SK-N-SH treated with all-trans-retinoic acid at 6 μM for 48 hours (cell line): ENCODE measurements around the gene ENPP7.

Experiments used
- ATAC-seq: fragments of 200-7000 bp; cut with Tn5 transposase; 3 replicates; pipeline ENCODE4 v1.9.1; 2020; ENCODE audit warnings: mild to moderate bottlenecking, moderate library complexity
- ARNTL ChIP-seq: fragments of 450-650 bp; formaldehyde crosslinking; IDR thresholded peaks from 2 replicates; pipeline ENCODE4 v1.5.0; 2020; ENCODE audit warnings: low read depth, mild to moderate bottlenecking, moderate library complexity, borderline replicate concordance
- CSDC2 ChIP-seq: fragments of 250-450 bp; sonication (Bioruptor Pico); IDR thresholded peaks from 2 replicates; pipeline ENCODE4 v1.5.0; 2020; ENCODE audit warnings: mild to moderate bottlenecking, moderate library complexity
- ESRRG ChIP-seq: fragments of 250-450 bp; sonication (Bioruptor Pico); IDR thresholded peaks from 2 replicates; pipeline ENCODE4 v1.6.1; 2021; ENCODE audit warnings: mild to moderate bottlenecking
- GLIS3 ChIP-seq: fragments of 250-450 bp; sonication (Bioruptor Pico); IDR thresholded peaks from 2 replicates; pipeline ENCODE4 v1.5.0; 2020; ENCODE audit warnings: mild to moderate bottlenecking, moderate library complexity
- ISL1 ChIP-seq: fragments of 250-450 bp; sonication (Bioruptor Pico); IDR thresholded peaks from 2 replicates; pipeline ENCODE4 v2.1.2; 2022; ENCODE audit warnings: mild to moderate bottlenecking, moderate library complexity
- OSR1 ChIP-seq: fragments of 250-450 bp; sonication (Bioruptor Pico); IDR thresholded peaks from 2 replicates; pipeline ENCODE4 v1.8.0; 2022; ENCODE audit warnings: moderate library complexity, mild to moderate bottlenecking, inconsistent platforms
- PPARA ChIP-seq: fragments of 250-450 bp; sonication (Bioruptor Pico); IDR thresholded peaks from 2 replicates; pipeline ENCODE4 v1.5.0; 2020; ENCODE audit warnings: mild to moderate bottlenecking, borderline replicate concordance
- RARB ChIP-seq: fragments of 250-450 bp; sonication (Bioruptor Pico); IDR thresholded peaks from 2 replicates; pipeline ENCODE4 v1.8.0; 2021; ENCODE audit warnings: mild to moderate bottlenecking, moderate library complexity
- SNAI2 ChIP-seq: fragments of 250-450 bp; sonication (Bioruptor Pico); IDR thresholded peaks from 2 replicates; pipeline ENCODE4 v1.5.0; 2020; ENCODE audit warnings: mild to moderate bottlenecking, moderate library complexity
- TCF4 ChIP-seq: fragments of 250-450 bp; sonication (Bioruptor Pico); IDR thresholded peaks from 2 replicates; pipeline ENCODE4 v1.8.0; 2021; ENCODE audit warnings: mild to moderate bottlenecking, moderate library complexity, borderline replicate concordance
- TOX ChIP-seq: fragments of 250-450 bp; sonication (Bioruptor Pico); IDR thresholded peaks from 2 replicates; pipeline ENCODE4 v1.8.0; 2021; ENCODE audit warnings: mild to moderate bottlenecking, moderate library complexity, borderline replicate concordance
- ZC3H10 ChIP-seq: fragments of 250-450 bp; sonication (Bioruptor Pico); IDR thresholded peaks from 2 replicates; pipeline ENCODE4 v1.5.1; 2021; ENCODE audit warnings: mild to moderate bottlenecking, moderate library complexity
- ZFP3 ChIP-seq: fragments of 250-450 bp; sonication (Bioruptor Pico); IDR thresholded peaks from 2 replicates; pipeline ENCODE4 v1.5.0; 2020; ENCODE audit warnings: mild to moderate bottlenecking, moderate library complexity
- ZFP30 ChIP-seq: fragments of 450-650 bp; formaldehyde crosslinking; IDR thresholded peaks from 2 replicates; pipeline ENCODE4 v1.5.0; 2022; ENCODE audit warnings: mild to moderate bottlenecking, moderate library complexity
- ZNF565 ChIP-seq: fragments of 450-650 bp; formaldehyde crosslinking; conservative IDR thresholded peaks from 2 replicates; pipeline ENCODE4 v1.5.0; 2020; ENCODE audit warnings: low read depth, mild to moderate bottlenecking, moderate library complexity
- ZNF70 ChIP-seq: fragments of 450-650 bp; formaldehyde crosslinking; IDR thresholded peaks from 2 replicates; pipeline ENCODE4 v1.5.0; 2020; ENCODE audit warnings: mild to moderate bottlenecking, moderate library complexity
- ZNF8 ChIP-seq: fragments of 450-650 bp; formaldehyde crosslinking; IDR thresholded peaks from 2 replicates; pipeline ENCODE4 v1.5.0; 2020; ENCODE audit warnings: mild to moderate bottlenecking, moderate library complexity
- TF ChIP-seq, protein P1 (sequence below): fragments of 250-450 bp; sonication (Bioruptor Pico); IDR thresholded peaks from 2 replicates; pipeline ENCODE4 v1.5.1; 2020; ENCODE audit warnings: low read depth, mild to moderate bottlenecking, moderate library complexity
- TF ChIP-seq, protein P2 (sequence below): fragments of 250-450 bp; sonication (Bioruptor Pico); IDR thresholded peaks from 2 replicates; pipeline ENCODE4 v1.5.0; 2020; ENCODE audit warnings: mild to moderate bottlenecking, moderate library complexity
- TF ChIP-seq, protein P3 (sequence below): fragments of 250-450 bp; sonication (Bioruptor Pico); IDR thresholded peaks from 2 replicates; pipeline ENCODE4 v1.8.0; 2021; ENCODE audit warnings: low read depth, mild to moderate bottlenecking, moderate library complexity, borderline replicate concordance
- TF ChIP-seq, protein P4 (sequence below): fragments of 250-450 bp; sonication (Bioruptor Pico); IDR thresholded peaks from 2 replicates; pipeline ENCODE4 v1.5.1; 2021; ENCODE audit warnings: mild to moderate bottlenecking, moderate library complexity
- TF ChIP-seq, protein P5 (sequence below): fragments of 250-450 bp; sonication (Bioruptor Pico); IDR thresholded peaks from 2 replicates; pipeline ENCODE4 v1.8.0; 2020; ENCODE audit warnings: mild to moderate bottlenecking, moderate library complexity, borderline replicate concordance

ENPP7 gene

DNA sequence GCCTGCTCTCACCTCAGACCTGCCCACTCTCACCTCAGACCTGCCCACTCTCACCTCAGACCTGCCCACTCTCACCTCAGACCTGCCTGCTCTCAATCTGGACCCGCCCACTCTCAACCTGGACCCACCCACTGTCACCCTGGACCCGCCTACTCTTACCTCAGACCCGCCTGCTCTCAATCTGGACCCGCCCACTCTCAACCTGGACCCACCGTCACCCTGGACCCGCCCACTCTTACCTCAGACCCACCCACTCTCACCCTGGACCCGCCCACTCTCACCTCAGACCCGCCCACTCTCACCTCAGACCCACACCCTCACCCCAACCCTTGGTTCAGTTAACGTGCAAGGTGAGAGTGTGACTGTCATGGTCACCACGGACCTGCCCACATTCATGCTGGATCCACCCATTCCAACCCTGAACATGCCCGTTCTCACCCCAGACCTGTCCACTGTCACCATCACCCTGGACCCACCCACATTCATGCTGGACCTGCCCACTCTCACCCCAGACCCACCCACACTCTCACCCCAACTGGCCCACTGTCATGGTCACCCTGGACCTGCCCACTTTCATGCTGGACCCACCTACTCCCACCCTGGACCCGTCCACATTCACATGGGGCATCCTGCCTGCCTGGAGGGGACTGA is 31.2 kb upstream of the ENPP7 start:
- ATAC-seq: no peak
- TF ChIP-seq, protein P1, sequence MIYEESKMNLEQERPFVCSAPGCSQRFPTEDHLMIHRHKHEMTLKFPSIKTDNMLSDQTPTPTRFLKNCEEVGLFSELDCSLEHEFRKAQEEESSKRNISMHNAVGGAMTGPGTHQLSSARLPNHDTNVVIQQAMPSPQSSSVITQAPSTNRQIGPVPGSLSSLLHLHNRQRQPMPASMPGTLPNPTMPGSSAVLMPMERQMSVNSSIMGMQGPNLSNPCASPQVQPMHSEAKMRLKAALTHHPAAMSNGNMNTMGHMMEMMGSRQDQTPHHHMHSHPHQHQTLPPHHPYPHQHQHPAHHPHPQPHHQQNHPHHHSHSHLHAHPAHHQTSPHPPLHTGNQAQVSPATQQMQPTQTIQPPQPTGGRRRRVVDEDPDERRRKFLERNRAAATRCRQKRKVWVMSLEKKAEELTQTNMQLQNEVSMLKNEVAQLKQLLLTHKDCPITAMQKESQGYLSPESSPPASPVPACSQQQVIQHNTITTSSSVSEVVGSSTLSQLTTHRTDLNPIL: no peak
- TF ChIP-seq TCF4 (CRISPR knock-in tag): no peak
- TF ChIP-seq ZFP3 (CRISPR knock-in tag): no peak
- TF ChIP-seq, protein P2, sequence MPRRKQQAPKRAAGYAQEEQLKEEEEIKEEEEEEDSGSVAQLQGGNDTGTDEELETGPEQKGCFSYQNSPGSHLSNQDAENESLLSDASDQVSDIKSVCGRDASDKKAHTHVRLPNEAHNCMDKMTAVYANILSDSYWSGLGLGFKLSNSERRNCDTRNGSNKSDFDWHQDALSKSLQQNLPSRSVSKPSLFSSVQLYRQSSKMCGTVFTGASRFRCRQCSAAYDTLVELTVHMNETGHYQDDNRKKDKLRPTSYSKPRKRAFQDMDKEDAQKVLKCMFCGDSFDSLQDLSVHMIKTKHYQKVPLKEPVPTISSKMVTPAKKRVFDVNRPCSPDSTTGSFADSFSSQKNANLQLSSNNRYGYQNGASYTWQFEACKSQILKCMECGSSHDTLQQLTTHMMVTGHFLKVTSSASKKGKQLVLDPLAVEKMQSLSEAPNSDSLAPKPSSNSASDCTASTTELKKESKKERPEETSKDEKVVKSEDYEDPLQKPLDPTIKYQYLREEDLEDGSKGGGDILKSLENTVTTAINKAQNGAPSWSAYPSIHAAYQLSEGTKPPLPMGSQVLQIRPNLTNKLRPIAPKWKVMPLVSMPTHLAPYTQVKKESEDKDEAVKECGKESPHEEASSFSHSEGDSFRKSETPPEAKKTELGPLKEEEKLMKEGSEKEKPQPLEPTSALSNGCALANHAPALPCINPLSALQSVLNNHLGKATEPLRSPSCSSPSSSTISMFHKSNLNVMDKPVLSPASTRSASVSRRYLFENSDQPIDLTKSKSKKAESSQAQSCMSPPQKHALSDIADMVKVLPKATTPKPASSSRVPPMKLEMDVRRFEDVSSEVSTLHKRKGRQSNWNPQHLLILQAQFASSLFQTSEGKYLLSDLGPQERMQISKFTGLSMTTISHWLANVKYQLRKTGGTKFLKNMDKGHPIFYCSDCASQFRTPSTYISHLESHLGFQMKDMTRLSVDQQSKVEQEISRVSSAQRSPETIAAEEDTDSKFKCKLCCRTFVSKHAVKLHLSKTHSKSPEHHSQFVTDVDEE (CRISPR knock-in tag): no peak
- TF ChIP-seq ESRRG: no peak
- TF ChIP-seq, protein P3, sequence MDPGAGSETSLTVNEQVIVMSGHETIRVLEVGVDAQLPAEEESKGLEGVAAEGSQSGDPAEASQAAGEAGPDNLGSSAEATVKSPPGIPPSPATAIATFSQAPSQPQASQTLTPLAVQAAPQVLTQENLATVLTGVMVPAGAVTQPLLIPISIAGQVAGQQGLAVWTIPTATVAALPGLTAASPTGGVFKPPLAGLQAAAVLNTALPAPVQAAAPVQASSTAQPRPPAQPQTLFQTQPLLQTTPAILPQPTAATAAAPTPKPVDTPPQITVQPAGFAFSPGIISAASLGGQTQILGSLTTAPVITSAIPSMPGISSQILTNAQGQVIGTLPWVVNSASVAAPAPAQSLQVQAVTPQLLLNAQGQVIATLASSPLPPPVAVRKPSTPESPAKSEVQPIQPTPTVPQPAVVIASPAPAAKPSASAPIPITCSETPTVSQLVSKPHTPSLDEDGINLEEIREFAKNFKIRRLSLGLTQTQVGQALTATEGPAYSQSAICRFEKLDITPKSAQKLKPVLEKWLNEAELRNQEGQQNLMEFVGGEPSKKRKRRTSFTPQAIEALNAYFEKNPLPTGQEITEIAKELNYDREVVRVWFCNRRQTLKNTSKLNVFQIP: no peak
- TF ChIP-seq GLIS3 (CRISPR knock-in tag): no peak
- no peak for TF ChIP-seq ZNF70 (CRISPR knock-in tag)
- TF ChIP-seq TOX (CRISPR knock-in tag): no peak
- TF ChIP-seq ARNTL (CRISPR knock-in tag): no peak
- no peak for TF ChIP-seq SNAI2 (CRISPR knock-in tag)
- TF ChIP-seq, protein P4, sequence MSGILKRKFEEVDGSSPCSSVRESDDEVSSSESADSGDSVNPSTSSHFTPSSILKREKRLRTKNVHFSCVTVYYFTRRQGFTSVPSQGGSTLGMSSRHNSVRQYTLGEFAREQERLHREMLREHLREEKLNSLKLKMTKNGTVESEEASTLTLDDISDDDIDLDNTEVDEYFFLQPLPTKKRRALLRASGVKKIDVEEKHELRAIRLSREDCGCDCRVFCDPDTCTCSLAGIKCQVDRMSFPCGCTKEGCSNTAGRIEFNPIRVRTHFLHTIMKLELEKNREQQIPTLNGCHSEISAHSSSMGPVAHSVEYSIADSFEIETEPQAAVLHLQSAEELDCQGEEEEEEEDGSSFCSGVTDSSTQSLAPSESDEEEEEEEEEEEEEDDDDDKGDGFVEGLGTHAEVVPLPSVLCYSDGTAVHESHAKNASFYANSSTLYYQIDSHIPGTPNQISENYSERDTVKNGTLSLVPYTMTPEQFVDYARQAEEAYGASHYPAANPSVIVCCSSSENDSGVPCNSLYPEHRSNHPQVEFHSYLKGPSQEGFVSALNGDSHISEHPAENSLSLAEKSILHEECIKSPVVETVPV (CRISPR knock-in tag): no peak
- TF ChIP-seq ZC3H10 (CRISPR knock-in tag): no peak
- no peak for TF ChIP-seq OSR1 (CRISPR knock-in tag)
- TF ChIP-seq ZNF8 (CRISPR knock-in tag): no peak
- TF ChIP-seq, protein P5, sequence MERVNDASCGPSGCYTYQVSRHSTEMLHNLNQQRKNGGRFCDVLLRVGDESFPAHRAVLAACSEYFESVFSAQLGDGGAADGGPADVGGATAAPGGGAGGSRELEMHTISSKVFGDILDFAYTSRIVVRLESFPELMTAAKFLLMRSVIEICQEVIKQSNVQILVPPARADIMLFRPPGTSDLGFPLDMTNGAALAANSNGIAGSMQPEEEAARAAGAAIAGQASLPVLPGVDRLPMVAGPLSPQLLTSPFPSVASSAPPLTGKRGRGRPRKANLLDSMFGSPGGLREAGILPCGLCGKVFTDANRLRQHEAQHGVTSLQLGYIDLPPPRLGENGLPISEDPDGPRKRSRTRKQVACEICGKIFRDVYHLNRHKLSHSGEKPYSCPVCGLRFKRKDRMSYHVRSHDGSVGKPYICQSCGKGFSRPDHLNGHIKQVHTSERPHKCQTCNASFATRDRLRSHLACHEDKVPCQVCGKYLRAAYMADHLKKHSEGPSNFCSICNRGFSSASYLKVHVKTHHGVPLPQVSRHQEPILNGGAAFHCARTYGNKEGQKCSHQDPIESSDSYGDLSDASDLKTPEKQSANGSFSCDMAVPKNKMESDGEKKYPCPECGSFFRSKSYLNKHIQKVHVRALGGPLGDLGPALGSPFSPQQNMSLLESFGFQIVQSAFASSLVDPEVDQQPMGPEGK (CRISPR knock-in tag): no peak
- no peak for TF ChIP-seq ZNF565 (CRISPR knock-in tag)
- no peak for TF ChIP-seq PPARA (CRISPR knock-in tag)
- TF ChIP-seq ZFP30: no peak
- TF ChIP-seq RARB (CRISPR knock-in tag): no peak
- TF ChIP-seq, all 23 proteins: peak for 0

DNA sequence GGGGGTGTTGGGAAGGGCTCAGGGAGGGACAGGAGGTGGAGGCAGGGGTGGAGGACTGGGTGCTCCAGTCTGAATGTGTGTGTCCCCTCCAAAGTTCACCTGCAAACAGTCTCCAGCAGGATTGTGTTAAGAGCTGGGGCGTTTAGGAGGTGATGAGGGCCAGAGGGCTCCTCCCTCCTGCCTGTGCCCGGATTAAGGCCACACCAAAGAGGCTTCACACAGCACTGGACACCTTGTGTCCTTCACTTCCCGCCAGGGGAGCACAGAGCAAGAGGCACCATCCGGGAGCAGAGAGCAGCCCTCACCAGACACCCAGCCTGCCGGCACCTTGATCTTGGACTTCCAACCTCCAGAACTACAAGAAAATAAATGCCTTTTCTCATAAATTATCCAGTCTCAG is 30.2 kb upstream of the ENPP7 start:
- no peak; the same call in 2 of the 3 replicates for ATAC-seq
- no peak for TF ChIP-seq RARB (CRISPR knock-in tag)
- TF ChIP-seq ZNF70 (CRISPR knock-in tag): no peak

DNA sequence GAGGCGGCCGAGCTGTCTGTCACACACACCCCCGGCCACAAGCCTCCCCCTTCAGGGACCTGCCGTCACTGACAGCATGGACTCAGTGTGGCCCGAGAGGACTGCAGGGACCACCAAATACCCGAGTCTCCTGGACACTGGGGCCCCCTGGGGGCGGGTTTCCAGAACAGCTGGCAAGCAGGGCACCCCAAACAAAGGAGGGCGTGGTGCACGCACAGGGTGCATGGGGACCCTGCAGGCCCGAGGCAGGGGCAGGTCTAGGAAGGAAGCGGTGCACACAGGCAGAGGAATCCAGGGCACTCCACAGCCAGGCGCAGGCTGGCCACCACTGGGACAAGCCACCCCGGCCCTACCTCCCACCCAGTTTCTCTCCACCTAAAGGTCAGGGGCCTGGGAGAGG is 28.7 kb upstream of the ENPP7 start:
- peak; percentile 28; the same call in 2 of the 3 replicates for ATAC-seq
- TF ChIP-seq OSR1 (CRISPR knock-in tag): no peak
- TF ChIP-seq, protein P3: no peak
- TF ChIP-seq, protein P5 (CRISPR knock-in tag): no peak
- no peak for TF ChIP-seq ESRRG
- TF ChIP-seq ISL1: no peak
- TF ChIP-seq ZFP30: no peak
- TF ChIP-seq TCF4 (CRISPR knock-in tag): no peak
- TF ChIP-seq TOX (CRISPR knock-in tag): no peak
- TF ChIP-seq PPARA (CRISPR knock-in tag): no peak
- TF ChIP-seq SNAI2 (CRISPR knock-in tag): no peak
- no peak for TF ChIP-seq ZNF70 (CRISPR knock-in tag)
- TF ChIP-seq RARB (CRISPR knock-in tag): no peak
- no peak for TF ChIP-seq CSDC2
- no peak for TF ChIP-seq ARNTL (CRISPR knock-in tag)
- no peak for TF ChIP-seq ZNF8 (CRISPR knock-in tag)
- TF ChIP-seq, protein P1: no peak
- TF ChIP-seq GLIS3 (CRISPR knock-in tag): no peak
